Activated T-helper 1 cell treated with Interleukin-2 at 50 U/mL for 16 hours (primary cell): Measurements from ENCODE around the gene L2HGDH.

Source experiments
- DNase-seq: peaks from one replicate; pipeline ENCODE4 v3.0.0-alpha.2; 2020; ENCODE audit warnings: low read depth

Gene L2HGDH

DNA sequence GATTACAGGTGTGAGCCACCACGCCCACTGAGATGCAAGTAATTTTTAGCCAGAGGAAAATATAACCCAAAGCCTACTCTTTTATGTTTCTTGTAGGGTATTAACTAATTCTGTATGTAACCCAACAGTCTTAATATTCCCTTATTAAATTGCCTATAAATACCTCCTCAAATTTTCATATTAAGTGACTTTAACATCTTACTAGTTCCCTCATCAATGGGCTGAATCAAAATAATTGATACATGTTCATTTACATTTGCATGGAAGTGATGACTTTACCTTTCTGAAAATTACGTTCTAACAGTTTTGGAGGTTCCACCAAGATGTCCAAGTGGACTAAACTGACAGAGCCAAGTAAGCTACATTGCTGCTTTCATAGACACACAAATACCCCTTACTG lies 83.7 kb downstream of the L2HGDH start:
- DNase-seq = no peak

DNA sequence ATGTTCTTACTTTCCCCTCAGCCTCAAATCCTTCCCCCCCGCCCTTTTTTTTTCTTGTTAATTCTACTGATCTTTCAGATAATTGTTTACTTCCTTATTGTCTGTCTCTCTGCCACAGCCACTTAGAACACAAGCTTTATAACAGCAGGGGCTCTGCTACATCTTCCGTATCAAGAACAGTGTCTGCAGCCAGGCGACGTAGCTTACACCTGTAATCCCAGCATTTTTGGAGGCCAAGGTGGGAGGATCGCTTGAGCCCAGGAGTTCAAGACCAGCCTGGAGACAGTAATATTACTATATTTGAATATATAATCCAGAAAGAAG lies 86.1 kb downstream of the L2HGDH start:
- DNase-seq = no peak

DNA sequence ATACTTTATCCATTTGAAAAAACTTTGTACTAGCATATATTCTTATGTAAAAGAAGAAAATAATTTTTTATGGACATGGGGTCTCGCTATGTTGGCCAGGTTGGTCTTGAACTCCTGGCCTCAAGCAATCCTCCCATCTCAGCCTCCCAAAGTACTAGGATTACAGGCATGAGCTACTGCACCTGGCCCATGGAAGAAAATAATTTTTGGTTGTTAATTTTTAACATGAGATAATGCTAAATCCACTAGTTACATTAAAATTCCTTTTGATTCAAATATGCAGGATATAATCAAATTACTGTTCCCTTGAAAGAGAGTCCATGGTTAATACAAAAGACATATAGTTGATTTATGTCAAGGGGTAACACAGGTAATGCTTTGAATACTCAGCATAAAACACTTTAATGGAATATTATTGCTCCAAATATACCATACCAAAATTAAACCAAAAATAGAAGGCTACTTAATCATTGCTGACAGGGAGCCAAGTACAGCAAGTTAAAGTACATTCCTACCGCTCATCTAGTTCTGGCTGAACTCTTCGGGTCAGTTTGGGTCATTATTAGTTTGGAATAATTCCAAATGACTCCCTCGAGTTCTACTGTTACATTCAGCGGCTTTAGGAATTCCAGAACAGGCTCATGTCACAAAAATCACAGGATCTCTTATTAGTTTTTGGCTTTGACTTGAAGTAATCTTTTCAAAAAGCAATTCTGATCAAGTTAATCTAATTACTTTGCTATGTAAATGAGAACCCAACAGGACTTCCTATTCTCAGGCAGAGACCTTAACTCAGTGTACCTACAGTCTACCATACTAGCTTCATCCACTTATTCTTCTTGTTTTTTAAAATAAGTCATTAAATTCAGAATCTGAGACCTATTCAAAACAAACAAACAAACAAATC lies 86.7 kb downstream of the L2HGDH start:
- DNase-seq = no peak

DNA sequence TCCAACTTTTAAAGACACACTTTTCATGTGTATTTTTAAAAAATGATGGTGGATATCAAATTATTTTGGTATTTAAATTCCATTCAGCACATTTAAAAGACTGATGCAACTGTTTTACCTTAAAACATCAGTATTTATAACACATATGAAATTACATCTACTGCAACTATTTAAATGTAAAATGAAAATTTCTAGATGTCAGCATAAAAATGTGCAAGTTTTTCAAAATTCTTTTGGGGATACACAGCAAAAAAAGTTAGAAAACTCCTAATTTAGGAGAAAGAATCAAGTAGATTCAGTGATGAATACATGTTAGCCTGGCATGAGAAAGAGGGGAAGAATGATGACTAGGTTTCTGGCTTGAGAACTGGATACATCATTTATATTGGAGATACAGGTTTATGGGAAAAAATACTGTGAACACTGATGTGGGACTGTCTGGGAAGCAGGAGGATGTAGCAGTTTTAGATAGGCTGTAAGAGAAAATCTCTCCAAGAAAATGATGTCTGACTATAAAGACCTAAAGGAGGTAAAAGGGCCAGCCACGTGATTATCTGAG lies 89.9 kb downstream of the L2HGDH start:
- DNase-seq = no peak

DNA sequence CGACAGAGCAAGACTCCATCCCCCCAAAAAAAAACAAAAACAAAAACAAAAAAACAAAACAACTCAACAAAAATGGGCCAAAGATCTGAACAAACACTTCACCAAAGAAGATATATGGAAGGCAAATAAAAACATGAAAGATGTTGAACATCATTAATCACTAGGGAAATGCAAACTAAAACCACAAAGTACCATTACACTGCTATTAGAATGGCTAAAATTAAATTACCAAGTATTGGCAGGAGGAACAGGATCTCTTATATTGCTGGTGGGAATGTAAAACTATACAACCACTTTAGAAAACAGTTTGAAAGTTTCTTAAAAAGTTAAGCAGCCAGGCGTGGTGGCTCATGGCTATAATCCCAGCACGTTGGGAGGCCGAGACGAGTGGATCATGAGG lies 93.5 kb downstream of the L2HGDH start:
- DNase-seq = no peak

DNA sequence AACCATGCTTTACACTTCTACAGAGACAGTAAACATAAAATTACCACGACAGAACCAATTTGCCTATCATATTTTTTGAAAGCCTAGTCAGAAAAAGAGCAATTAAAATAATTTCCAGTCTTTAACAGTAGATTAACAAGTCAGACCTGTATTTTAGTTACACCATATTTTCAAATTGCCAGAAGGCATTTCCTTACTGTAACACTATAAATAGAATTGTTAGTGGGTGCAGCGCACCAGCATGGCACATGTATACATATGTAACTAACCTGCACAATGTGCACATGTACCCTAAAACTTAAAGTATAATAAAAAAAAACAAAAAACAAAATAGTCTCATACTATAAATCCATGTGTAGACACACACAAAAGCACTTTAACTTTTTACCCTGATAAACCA lies 96.6 kb downstream of the L2HGDH start:
- no peak for DNase-seq

DNA sequence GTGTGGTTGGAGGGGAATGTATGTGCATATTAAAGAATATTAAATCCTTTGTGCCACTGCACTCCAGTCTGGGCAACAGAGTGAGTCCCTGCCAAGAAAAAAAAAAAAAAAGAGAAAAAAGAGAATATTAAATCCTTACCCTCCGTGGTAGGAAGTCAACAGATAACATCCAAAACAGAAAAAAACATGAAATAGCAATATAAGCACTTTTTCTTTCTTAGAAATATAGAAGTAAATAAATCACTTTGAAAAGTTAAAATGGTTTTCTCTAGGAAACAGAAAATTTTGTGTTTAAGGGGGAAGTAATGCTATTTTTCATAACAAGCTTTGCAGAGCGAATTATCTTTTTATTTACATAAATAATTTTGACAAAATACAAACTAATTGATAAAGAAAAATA lies 98.2 kb downstream of the L2HGDH start:
- no peak for DNase-seq

DNA sequence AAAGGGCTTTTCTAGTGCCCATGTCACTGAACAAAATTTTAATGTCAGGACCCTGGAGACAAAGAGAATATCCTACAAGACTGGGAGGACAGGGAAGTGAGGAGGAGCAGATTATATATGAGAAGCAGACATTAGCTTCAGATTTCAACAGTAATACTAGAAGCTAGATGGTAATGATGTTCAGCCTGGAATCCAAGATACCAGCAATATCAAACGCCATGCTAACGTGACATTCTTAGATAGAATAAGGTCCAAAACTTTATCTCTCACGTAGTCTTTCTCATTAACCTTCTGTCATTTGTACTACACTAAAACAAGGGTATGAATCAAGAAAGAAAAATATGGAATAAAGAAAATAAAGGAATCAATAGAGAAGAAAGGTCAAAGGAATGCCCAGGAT lies 99.3 kb downstream of the L2HGDH start:
- no peak for DNase-seq

DNA sequence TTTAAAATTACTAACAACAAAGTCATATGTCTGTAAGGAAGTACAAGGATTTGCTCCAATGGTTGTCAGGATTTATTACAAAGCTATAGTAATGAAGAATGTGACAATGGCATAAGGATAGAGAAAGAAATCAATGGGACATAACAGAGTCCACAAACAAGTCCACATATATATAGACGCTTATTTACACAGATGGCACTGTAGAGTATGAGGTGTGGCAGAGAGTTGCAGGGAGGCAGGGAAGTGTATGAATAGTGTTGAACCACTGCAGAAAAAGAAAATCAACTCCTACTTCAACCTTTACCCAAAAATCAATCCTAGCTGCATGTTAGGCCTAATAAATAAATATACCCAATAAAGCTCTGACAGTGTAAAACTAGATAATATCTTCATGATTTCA lies 102.0 kb downstream of the L2HGDH start:
- DNase-seq = no peak

DNA sequence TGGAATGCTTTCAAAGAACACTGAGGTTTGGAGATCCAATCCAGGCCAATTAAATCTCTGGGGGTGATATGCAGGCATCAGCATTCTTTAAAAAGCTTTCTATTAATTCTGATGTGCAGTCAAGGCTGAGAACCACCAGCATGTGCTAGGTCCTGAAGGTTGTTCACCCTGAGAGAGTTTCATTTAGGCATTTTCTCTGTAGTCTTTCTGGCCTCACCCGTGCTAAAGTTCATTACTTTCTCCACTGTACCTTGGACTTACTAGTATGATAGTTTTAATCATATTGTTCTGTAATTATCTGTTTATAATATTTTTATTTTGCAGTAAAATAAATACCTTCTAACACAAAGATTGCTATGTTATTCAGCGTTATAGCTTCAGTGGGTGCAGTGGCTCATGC lies 113.5 kb downstream of the L2HGDH start:
- no peak for DNase-seq

DNA sequence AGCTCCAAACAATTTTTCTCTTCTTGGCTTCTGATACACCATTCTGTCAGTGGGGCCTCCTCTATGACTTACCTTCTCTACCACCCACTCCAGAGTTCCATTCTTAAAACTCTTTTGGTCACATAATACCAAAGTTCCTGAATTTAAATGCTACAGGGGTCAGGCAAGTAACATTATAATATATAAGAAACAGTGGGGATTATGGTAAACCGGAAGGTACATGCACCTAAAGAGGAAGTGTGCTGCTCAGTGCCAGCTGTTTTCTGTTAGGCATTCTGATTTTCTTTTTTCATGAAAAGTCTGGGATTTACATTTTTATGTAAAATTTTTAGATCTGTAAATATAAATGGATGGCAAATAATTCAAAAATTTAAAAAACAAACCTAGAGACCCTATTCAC lies 120.5 kb downstream of the L2HGDH start:
- DNase-seq = no peak
